GM18505 (cell line): ENCODE results near the gene FBN2.
"Not testable (repeated sequence)": the region's sequence is repeated elsewhere in the genome, so short reads cannot be mapped to it uniquely, and the experiment has no call there.

Source experiments
- ATAC-seq: cut with Tn5 transposase; IDR thresholded peaks from one replicate; pipeline ENCODE4 v1.9.1; 2021; ENCODE audit not compliant: unreplicated experiment
- POLR2A ChIP-seq: IDR thresholded peaks from 4 replicates; pipeline ENCODE4 v1.6.1; 2011; ENCODE audit warnings: borderline replicate concordance; ENCODE audit not compliant: insufficient read depth, insufficient read length; ENCODE audit errors: extremely low read depth

The FBN2 gene

DNA sequence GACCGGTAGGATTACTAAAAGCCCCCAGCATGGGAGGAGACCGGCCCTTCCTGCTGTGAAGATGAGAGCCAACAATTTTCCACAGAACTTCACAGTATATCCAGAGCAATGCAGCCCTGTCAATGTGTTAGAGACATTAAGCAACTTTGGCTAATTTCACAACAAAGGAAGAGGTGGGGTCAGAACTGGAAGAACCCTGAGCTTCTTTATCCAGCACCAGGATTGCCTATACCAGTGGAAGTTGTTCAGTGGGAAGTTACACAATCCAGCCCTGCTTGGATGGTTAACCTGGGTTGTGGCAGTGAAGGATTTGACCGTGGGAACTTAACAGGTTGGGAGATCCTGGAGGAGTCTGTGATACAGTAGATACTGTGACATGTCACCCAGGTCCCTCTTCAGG lies 197.0 kb downstream of the FBN2 start:
- no peak for ATAC-seq
- no peak for TF ChIP-seq POLR2A

DNA sequence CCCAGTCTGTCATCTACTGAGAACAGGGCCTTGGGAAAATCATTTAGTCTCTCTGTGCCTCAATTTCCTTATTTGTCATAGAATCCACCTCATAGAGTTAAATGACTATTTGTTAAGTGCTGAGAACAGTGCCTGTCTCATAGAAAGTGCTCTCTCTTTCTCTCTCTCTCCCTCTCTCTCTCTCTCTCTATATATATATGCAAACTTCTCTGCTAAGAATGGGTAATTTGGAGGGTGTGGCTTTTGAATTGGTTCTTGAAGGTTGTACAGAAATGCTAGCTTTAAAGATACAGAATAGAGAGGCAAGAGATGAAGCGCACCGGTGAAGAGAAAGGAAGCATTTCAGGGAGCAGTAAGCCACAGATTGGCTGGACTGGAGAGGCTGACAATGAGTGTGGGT lies 197.4 kb downstream of the FBN2 start:
- no peak for ATAC-seq
- TF ChIP-seq POLR2A: no peak

DNA sequence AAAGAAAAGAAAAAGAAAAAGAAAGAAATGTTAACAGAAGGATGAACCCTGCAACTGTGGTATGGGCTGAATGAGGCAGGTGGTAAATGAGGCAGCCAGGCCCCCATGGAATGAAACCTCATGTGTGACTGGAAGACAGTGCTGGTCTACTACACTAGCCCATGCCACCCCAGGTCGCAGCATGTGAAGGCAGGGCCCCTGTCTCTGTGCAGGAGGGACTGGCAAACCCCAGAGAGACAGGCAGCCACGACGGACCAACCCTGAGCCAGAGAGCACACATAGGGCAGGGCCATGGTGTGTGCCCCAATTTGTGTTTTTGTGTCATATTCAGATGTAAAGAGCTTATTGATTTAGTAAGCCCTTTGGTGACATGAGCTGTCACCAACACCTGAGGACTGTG lies 198.5 kb downstream of the FBN2 start:
- no peak for ATAC-seq
- TF ChIP-seq POLR2A: no peak

DNA sequence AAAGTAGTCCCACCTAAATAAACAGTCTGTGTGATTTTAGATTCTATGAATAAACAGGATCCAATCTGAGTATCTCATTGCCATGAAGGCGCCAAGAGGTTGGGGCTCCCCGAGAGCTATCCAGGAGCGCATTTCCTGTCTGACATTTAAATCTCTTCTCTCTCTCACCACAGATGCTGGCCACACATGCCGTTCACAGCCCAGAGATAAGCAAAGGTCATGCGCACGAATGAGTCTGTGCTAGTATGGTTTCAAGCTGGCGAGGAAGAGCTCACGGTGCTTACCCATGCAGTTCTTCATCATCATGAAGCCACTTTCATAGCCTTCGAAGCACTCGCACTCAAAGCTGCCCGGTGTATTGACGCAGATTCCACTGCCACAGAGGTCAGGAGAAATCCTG lies 199.4 kb downstream of the FBN2 start:
- no peak for TF ChIP-seq POLR2A
- no peak for ATAC-seq

DNA sequence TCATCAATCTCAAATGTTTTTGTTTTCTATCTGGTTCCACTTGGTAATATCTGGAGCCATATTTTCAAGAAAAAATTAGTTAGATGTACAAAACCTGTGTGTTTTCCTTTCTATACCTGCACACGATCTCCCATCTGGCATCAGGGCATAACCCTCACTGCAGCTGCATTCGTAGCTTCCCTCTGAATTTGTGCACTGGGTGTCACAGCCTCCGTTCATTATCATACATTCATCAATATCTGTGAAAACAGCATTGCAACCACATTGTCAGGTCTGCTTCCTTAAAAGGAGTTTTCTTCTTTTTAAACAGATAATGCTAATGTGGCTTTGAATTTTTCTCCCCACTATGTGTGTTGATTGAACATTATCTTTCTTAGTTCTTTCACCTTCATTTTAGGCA lies 202.7 kb downstream of the FBN2 start:
- ATAC-seq: no peak
- no peak for TF ChIP-seq POLR2A

DNA sequence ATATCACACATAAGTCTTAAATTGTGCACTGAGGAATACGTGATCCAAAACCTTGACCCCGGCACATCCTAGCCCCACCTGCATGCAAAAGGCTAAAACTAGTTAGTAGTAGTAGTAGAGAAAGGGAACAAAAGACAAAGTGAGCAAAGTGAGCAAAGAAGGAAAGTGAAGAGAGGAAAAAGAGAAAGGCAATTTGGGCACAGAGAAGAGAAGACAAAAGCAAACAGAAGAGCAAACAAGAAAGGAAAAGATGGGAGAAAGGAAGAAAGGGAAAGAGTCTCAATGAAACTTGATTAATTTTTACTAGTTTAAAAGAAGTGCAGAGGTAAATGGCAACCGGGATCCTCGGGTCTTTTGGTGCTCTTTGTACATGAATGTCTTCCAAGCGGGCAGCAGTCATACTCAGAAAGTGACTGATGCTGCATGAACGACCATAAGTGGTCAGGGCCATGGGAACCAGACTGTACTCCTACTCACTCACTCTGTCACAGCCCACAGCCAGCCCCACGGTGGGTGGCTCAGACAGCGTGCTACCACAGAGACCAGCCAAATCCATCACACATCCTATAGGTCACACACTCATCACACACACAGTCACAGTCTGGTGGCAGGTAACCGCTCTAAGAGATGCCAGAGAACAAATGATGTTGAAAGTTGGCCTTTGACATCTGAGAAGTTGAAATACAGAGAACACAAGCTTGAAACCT lies 203.9 kb downstream of the FBN2 start:
- no peak for TF ChIP-seq POLR2A
- ATAC-seq: no peak

DNA sequence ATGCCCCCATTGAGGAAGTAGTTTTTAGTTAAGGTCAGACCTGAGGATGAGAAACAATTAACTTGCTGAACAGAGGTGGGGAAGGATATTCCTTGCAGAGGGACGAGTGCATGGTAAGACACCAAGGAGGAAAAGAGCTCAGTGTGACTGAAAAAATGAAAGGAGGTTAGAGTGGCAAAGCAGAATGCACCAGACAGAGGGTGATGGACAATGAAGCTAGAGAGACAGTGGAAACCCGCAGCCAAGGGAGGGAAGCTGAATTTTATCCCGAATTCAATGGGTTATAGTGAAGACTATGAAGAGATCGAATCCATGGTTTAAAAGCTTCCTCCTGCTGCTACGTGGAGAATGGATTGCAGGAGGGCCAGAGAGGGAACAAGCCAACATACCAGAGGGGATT lies 206.8 kb downstream of the FBN2 start:
- no peak for ATAC-seq
- TF ChIP-seq POLR2A: no peak

DNA sequence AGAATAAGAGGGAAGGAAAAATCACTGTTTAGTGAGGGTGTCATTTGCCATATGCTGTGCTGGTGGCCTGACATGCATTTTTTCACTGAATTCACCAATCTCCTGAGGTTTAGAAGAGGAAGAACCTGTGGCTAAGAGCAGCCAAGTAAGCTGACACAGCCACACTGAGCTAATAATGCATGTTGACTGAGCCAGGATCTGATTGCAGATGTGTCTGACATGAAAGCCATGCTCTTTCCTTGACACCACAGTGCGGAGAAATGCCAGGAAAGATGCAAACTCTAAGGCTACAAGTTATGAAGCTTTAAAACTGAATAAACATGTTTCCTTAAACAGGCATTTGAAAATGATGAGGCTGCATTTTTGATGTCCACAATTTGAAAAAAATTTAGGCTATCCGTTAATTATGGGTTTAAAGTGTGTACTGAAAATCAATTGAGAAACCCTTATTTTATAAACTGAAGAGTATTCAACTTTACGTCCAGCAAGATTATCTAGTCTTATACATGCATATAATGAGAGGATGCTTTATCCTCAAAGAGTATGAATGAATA lies 208.6 kb downstream of the FBN2 start:
- no peak for TF ChIP-seq POLR2A
- no peak for ATAC-seq

DNA sequence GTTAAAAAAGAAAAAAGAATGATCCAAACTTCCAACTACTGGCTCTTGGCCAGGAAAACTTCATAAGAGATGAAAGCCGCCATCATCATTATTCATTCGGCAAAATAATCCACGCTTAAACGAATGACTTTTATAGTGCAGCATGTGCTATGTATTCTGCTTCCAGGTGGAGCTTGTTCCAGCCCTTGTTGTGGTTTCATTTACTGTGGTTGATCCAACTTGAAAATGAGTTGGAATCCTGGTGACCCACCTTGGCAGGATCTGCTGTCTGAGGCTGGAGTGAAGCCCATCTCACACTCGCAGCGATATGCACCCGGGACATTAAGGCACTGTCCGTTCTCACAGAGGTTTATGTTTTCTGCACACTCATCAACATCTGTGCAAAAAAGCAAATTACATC lies 209.6 kb downstream of the FBN2 start:
- no peak for ATAC-seq
- no peak for TF ChIP-seq POLR2A

DNA sequence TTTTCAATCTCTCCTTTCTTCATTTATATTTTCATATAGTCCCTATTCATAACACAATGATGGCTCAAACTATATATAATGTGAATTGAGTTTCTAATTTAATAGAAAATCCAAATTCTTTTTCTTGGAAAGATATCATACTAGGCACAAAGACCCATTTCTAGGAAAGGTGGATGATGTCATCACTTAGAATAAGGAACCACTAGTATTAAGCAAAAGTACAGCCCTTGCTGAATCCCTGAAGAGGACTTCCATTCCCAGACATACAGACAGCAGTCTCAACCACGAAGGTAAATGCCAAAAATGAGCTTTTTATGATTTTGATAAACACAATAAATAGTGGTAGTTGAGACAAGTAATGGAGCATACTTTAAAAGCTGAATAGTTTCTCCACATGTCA lies 210.0 kb downstream of the FBN2 start:
- TF ChIP-seq POLR2A: no peak
- ATAC-seq: no peak

DNA sequence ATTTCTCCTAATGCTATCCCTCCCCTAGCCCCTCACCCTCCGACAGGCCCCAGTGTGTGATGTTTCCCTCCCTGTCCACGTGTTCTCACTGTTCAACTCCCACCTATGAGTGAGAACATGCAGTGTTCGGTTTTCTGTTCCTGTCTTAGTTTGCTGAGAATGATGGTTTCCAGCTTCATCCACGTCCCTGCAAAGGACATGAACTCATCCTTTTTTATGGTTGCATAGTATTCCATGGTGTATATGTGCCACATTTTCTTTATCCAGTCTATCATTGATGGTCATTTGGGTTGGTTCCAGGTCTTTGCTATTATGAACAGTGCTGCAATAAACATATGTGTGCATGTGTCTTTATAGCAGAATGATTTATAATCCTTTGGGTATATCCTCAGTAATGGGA lies 216.6 kb downstream of the FBN2 start:
- not testable (repeated sequence) for ATAC-seq

DNA sequence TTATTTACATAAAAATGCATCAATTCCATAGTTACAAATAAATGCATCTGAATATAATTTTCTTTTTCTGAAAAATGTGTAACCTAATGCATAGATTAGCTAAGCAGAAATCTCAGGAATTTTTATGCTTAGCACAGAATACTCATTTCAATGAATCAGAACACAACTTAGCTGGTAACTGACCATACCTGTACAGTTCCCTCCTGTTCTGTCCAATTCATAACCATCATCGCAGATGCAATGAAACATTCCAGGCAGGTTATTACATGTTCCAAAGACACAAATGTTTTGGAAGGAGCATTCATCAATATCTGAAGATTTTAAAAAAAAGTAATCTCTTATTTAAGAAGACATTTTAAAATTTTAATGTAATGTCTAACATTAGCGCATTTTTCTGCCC lies 219.4 kb downstream of the FBN2 start:
- TF ChIP-seq POLR2A: no peak

DNA sequence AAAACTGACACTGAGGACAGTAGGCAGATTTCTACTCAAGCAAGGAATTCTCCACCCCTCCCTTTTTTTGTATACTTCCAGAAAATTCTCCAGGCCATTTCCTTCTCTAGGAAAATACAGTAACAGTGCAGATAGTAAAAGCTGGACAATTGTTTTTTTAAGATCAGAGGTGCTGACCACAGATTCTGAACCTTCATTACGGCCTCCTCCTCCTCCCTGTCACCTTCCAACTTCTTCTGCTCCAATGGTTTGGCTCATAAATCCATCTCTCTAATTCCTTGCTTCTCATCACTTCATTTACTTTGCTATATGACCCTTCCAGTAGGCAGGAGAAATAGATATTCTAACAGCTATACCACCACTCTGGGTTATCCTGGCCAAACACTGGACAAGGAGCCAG lies 220.6 kb downstream of the FBN2 start:
- no peak for ATAC-seq
- TF ChIP-seq POLR2A: no peak

More for the DNA sequence above, 219.4 kb downstream of the FBN2 start:
- no peak for ATAC-seq

DNA sequence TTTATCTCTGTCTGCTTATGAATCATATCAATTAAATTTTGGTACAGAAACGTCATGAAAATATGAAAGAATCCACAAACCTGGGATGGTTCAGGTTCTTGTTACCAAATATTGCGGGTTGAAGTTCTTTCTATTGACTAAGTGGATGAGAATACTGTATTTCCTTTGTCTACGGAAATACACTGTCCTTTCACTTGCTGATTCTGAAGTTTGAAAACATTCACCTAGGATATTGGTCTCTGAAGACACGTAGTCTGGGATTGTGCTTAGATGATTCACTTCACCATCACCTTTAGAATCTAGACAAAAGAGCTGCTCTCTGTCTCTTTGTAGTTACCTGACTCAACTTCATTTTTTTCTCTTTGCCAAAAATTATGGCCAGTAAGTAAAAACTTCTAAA lies 222.4 kb downstream of the FBN2 start:
- no peak for TF ChIP-seq POLR2A
- ATAC-seq: no peak

DNA sequence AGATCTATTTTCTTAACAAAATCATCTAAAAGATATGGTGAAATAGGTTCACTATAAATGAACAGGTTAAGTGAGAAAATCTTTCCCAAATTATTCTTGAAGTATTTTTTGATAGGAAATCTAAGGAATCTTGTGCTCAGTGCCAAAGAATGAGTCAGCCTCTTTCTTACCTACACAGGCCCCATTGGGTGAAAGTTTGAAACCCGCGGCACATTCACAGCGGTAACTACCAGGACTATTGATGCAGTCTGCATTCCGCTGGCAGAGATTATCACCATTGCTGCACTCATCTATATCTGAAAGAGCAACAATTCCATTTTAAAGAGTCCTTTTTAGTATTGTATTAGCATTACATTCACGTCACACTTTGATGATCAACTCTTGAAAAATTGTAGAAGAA lies 232.7 kb downstream of the FBN2 start:
- no peak for ATAC-seq
- no peak for TF ChIP-seq POLR2A

DNA sequence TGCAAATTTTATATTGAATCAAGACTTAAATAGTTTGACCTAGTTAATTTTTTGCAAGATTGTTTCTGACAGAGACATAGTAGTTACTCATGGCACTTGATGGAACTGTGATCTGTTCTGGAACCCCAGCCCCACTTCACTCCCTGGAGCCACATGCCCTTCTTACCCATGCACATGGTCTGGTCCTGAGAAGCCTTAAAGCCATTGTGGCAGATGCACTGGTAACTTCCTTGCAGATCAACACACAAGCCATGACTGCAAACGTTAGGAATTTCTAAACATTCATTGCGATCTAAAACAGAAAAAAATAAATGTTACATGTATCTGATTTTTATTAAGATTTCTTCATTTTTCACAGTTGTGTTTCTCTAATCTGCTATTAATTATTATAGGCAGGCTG lies 233.3 kb downstream of the FBN2 start:
- TF ChIP-seq POLR2A: no peak

DNA sequence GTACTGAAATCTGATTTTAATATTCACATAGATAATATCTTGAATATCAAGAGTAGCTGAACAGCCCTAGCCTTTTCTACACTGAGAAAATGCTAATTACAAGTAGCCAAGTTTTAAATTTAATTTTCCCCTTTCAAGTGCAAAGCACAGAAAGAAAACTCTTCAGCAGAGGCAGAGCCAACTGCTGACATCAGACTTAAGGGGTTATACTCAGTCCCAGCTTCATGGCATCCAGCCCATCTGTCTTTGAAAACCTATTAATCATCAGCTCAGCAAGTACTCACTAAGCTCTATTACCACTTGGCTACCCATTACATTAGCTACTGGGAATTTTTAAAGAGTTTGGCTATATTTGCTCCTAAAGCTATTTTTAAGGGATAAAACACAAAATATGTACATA lies 234.0 kb downstream of the FBN2 start:
- no peak for ATAC-seq
- TF ChIP-seq POLR2A: no peak

More for the DNA sequence above, 233.3 kb downstream of the FBN2 start:
- no peak for ATAC-seq
